NCI-H2081 (cell line): ENCODE measurements around the gene ABHD12.
"Not testable (repeated sequence)": the region's sequence is repeated elsewhere in the genome, so short reads cannot be mapped to it uniquely, and the experiment has no call there.

Experiments
- DNase-seq, 2 experiments: peaks; one replicate each; lab custom pipeline; 2025; lab: John Stamatoyannopoulos, UW

ABHD12 gene

DNA sequence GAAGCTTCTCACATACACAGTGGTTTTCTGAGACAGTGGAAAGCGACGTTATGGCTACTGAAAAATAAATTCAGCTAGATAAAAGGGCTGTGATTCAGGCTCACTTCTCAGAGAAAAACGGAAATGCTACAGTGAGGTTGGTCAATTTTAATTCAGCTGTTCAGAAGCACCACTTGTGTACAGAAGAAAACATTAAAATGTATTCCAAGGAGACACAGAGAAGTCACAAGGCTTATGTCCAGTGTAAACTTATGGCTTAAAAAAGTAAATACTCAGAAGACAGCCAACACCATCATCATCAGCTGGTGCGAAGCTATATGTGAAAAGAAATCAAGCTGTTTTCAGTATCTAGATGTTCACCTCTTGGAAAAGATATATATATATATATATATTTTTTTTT lies 68.6 kb downstream of the ABHD12 start:
- DNase-seq, result no peak

DNA sequence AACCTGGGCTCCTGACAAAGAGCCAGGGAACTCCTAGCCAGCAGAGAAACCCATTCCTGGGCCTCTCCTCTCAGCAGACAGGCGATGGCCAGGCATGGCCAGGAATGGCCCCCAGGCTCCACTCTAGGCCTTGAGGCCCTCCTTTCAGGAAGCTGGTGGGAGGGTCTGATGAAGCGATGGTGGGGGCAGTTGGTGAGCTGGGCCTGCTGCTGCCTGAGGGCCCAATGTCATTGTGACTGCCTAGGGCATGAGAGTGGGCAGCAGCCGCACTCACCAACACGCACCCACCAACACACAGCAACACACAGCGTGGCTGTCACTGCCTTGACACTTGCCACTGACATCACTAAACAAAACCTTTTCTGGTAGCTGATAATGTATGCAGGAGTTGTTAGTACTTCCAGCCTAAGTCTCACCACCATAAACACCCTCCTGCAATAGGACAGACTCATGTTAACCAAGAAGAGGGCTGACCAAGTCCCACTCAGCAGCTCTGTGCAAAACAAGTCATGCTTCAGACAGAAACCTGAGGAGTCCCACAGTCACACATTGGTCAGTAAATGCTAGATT lies 69.3 kb downstream of the ABHD12 start:
- DNase-seq, result no peak

DNA sequence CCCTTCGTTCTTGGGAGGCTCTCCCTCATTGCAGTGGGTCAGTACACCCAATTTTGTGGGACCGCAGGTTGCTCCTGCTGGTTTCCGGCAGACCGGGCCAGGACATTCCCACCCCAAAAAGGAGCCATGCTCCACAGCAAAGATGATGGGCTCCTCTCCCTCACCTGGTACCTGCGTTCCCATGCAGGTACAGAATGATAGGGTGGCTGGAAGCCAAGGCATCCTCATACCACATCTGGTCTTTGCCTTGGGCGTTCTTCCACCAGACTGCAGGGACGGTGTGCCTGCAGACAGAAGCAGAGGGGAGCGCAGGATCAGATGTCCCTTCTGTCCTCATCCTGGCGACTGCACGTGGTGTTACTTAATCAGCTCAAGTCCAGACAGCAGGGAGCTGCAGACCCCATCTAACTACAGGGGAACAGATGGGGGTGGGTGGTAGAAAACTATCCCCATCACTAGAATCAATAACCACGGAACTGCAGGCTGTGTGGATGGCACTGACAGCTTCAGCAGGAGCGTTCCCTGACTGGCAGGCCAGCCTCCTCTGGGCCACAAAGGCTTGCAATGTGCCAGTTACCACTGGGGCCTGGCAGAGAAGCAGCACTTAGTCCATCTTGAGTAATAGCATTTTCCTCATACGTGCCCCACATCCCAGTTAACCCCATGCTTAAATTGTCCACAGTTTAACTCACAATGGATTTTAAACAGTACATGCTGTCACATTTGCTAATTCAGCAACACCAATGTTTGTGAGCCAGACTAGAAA lies 70.4 kb downstream of the ABHD12 start:
- DNase-seq, result no peak

DNA sequence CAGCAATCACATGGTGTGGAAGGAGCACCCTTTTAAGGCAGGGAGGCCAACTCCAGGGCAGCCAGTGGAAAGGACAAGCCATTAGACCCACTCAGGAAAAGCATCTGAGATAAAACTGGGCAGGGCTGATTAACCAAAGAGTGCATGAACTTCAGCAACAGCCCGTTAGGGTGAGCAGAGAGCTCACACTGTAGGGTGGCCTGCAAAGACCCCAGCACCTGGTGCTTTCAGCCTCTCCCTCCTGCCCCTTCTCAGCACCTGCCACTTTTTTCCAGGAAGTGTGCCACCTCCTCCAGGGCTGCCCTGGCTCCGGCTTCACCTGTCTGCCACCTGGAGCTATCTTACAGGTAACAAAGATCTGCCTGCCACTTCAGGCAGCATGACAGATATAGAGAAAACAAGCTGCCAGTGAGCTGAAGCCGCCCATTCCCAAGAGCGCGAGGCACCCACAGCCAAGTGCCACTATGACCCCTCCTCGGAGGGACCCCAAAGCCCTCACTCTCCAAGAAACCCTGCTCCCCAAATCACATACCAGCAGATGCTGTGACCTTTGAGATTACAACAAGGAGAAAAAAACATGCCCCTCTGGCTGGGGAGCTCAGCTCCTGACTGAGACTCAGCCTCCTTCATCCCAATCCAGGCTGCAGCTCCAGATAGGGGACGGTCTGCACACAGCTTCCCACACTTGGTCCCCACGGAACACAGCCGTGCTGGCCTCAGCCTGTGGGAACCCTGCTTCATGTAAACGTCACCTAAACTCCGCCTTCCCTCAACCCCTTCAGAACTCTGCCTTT lies 71.2 kb downstream of the ABHD12 start:
- peak; percentile 31 to 75 for DNase-seq

DNA sequence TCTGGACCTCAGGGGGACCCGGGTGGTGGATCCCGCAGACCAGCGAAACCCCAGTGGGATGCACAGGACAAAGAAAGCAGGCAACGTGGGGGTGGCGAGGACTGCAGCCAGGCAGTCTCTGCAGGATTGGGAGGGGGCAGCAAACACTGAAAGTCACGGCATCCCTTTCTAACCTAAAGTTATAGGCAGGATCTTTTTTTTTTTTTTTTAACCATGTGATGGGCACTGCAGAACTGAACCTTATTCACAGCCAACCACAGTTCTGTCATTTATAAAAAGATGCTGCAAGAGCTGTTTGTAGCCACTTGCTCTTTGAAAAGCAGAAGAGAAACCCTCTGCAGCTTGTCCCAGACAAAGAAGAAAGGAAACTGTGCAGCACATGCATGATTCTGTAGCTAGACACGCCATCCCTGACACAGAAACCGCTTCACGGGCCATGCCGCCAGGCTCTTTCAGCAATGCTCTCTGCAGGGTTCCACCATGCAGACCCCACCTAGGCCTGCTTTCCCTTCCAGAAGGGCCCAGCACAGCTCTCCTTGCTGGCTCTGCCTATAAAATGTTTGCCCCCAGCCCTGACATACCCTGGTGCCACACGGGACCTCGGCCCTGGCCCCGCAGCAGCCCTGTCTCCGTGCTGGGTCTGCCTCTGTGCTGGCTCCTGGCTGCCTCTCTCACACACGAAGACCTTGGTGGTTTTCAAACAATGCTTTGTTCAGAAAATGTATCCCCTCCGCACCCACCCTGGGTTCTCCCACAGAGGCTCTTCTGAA lies 72.0 kb downstream of the ABHD12 start:
- DNase-seq, result no peak

DNA sequence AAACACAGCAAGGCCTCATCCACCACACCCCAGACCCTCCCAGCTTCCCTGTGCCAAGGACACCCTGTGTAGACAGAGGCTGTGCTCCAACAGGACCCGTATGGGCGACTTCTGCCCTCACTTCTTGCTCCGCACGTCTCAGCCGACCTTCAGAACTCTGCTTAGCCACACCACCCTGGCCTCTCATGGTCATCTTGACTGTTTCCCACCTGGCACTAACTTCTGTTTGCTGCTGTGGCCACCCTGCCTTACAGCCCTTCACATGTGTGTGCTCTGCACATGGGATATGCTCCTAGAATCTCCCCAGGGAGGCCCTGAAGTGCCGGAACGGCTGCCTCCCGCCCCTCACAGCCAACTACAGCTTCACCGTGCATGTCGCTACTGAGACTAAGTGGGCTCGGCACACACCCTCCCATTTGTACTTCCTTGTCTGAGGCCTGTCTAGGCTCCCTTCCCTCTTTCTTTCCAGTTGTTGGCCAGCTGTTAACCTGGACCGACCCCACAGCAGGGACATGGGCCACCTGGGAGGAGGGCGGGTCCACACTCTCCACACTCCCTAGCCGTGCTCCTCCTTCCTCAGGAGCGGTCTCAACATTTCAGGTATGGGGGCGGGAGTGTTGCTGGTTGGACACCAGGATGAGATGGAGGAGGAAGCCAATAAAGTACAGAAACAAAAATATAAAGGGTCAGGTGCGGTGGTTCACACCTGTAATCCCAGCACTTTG lies 73.1 kb downstream of the ABHD12 start:
- DNase-seq, result no peak

DNA sequence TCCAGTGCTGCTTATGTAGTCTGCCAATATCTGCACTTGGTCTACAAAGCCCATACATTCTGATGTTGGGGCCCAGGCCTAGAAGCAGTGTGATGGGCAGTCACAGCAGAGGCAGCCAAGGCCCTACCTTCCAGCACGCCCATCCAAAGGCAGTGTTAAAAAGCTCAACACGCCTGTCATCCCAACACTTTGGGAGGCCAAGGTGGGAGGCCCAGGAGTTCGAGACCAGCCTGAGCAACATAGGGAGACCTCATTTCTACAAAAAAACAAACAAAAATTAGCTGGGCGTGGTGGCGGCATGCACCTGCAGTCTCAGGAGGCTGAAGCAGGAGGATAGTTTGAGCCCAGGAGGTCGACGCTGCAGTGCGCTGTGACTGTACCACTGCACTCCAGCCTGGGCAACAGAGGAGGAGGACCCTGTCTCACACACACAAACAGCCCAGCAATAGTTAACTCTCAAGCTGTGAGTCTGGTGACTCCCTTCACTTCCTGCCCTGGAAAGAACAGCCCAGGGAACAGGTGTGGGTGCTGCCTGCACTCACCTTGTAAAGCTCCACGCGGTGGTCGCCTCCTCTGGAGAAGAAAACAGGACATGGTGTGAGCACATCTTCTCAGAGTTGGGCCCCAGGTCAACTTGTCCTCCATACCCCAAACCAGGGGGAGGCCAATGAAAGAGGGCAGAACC lies 74.0 kb downstream of the ABHD12 start:
- no peak for DNase-seq

DNA sequence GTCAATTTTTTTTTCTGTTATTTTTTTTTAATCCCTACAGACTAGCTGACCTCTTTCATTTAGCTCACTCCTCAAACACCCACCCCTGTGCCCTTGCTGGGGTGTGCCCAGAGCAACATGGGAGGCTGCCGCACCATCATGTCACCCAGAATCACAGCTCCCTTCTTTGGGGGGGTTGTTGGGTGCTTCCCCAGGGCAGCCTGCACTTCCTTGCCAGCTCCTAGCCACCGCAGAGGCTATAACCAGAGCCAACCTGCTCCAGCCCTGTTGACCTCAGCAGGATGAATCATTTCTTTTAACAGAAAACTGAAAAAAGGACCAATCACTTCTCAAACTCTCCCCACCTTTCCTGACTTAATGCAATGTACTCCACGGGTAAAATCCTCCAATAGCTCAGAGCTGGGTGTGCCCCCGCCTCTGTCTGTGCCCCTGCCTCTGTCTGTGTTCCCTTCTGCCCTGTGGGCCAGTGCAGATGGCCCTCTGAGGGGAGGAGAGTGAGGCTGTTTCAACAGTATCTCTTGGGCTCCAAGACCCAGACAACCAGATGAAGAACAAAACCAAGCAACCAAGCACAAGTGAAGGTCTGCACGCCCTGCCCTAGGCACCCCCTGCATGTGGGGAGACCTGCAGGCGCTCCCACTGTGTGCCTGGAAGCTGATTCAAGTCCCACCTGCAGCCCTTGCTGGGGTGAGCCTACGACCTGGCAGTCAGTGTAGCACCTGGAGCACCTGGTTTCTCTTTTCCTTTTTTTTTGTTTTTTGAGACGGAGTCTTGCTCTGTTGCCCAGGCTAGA lies 75.0 kb downstream of the ABHD12 start:
- DNase-seq, result no peak

DNA sequence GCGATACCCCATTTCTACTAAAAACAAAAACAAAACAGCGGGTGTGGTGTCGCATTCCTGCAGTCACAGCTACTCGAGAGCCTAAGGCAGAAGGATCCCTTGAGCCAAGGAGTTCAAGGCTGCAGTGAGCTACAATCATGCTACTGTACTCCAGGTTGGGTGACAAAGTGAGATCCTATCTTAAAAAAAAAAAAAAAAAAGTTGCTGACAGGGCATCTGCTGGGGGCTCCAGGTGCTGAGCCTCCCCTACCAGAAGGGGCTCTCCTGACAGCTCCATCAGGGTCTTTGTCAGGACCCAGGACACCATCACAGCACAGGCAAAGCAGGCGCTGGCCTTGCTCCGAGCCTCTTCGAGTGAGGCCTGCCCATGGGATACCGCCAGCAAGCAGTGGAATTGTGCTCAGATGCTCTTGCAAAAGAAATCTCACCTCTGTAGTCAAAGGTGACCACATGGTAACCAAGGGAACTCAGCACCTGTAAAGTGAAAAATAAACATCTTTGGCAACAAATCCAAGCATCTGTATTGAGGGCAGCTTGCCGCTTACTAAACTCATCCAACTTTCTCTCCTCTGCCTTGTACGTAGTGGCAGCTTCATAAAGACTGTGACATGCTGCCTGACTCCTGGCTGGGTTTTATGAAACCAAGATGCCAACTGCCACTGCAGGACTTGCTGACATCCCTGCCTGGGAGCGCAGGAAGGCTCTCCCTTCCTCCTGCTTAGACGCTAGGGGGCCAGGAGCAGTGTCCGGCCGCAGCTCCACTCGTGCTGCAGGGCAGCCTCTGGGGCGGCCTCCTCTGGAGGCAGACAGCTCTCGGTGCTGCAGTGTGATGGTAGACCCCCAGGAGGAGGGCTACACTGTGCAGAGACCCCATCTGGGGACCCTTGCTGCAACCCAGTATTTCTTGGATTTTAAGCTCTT lies 75.9 kb downstream of the ABHD12 start:
- no peak for DNase-seq

DNA sequence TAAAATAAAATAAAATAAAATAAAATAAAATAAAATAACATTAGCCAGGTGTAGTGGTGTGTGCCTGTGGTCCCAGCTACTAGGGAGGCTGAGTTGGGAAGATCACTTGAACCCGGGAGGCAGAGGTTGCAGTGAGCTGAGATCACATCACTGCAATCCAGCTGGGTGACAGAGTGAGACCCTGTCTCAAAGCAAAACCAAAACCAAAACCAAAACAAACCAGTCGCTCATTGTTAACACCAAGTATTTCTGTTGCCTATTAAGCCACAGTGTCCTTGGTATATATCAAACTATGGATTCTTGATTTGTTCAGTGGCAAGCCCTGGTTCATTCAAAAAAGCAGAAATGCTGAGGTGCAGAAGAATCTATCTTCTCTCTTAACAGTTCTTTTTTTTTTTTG lies 77.0 kb downstream of the ABHD12 start:
- DNase-seq, result no peak

DNA sequence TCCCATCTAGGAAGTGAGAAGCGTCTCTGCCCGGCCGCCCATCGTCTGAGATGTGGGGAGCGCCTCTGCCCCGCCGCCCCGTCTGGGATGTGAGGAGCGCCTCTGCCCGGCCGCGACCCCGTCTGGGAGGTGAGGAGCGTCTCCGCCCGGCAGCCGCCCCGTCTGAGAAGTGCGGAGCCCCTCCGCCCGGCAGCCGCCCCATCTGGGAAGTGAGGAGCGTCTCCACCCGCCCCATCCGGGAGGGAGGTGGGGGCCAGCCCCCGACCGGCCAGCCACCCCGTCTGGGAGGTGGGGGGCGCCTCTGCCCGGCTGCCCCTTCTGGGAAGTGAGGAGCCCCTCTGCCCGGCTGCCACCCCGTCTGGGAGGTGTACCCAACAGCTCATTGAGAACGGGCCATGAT lies 77.9 kb downstream of the ABHD12 start:
- DNase-seq, result not testable (repeated sequence)

DNA sequence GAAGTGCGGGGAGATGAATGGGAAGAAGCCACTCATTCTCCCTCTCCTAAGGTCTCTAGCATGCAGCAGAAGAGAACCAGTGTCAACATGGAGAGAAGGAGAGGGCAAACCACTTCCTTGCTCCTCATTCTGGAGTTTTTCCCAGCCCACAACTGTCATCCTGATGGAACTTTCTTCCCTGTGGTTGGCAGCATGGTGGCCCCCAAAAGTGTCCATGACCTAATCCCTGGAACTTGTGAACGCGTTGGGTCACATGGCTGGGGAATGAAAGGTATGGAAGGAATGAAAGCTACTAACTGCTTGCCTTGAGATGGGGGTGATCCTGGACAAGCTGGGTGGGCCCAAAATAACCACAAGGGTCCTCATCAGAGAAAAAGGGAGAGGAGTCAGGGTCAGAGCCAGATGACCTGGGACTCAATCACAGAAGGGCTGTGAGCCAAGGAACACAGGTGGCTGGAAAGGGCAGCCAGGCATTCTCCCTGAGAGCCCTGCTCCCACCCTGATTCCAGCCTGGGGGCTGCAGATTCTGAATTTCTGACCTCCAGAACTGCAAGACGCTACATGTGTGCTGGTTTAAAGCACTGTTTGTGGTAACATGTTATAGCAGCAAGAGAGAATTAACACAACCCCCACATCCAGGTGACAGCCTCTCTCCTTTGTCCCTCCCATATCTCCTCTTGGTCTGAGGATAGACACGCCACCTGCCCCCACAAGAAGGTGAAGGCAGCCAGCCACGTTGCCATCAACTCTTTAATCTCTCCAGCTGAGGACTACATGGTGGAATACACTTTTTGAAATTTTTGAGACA lies 79.5 kb downstream of the ABHD12 start:
- no peak for DNase-seq

DNA sequence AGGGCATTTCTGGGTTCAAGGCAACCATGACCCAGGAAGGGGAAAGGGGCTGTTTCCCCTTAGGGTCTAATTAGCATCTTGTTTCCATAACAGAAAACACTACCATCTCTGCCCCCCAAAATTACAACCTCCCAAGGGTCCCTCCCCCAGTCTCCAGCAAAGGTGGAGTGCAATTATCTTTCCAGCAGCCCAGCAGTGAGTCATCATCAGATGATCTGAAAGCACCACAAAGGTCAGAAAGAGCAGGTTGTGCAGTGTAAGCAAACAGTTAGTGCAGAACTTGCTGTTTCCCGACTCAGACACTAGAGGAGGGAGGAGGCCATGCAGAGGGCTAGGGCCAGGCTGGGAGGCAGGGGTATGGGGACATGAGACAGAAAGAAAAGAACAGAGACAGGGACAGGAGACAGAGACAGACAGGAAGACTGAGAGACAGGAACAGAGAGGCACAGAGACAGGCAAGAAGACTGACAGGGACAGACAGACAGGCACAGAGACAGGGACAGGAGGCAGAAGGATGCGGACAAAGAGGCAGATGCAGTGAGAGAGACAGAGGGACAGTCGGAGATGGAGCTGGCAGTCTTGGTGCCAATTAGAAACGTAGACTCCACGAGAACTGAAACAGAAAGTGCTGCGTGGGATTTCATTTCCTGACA lies 80.2 kb downstream of the ABHD12 start:
- peak; percentile 15 to 41 for DNase-seq

DNA sequence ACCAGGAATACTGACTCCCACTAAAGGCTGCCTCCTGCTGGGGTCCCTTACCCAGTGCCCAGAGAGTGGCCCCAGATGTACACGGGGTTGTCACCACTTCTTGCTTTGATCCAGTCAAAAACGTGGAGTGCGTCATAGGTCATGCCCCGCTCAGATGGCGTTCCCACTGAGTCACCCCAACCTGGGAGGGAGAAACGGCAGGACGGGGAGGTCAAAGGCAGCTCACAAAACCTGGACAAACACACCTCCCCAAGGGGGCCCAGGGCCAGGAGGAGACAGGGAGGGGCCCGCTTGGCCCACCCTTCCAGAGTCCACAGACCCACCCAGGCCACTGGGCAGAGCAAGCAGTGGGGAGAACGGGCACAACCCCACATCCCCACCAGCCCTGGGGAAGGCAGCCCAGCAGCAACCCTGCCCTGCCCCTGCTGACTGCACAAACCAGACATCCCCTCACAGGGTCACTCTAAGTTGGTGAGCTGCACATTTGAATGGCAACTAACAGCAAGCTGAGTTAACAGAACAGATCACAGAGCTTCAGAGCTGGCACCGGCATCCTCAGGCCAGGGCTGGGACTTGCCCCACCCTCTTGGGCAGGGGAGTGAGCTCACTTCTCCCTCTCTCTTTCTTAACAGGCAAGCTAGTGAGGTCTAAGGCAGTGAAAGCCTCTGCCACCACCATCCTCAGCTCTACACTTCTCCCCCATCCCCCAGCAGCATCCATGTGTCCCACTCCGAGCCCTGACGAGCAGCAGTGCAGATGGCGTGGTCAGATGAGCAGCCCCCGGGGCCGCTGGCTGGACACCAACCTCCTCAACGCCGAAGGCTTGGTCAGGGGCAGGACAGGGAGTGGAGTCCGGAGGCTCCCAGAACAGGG lies 81.0 kb downstream of the ABHD12 start:
- DNase-seq, result peak in 1 of 2 experiments; percentile 19

DNA sequence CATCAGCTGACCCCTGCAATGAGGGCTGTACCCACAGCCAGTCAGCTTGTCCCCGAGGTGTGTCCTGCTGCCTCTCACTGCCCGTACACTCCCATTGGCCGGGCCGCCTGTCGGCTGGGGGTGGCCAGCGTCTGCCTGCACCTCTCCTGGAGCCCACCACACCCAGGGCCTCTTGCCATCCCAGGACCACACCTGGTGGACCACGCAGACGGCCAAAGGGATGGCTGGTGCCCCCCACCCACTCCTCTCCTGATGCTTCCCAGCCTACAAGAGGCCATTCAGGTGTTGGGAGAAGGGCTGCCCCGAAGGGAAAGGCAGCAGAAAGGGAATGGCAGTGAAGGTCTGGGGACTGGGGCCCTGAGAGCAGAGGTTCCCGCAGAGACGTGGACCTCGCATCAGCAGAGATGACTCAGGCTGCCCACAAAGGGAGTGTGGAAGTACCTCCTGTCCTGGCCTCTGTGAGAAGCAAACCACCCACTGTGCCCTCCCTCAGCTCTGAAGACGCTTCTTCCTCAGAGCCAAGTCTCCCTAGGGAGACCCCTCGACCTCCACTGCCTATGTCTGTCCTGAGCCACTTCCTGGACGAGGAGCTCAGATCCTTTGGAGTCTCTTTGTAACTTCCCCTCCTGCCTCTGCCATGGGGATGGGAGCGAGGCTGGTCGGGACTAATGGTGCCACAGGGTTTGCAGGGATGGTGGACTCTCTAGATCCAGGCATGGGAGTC lies 81.8 kb downstream of the ABHD12 start:
- no peak for DNase-seq

DNA sequence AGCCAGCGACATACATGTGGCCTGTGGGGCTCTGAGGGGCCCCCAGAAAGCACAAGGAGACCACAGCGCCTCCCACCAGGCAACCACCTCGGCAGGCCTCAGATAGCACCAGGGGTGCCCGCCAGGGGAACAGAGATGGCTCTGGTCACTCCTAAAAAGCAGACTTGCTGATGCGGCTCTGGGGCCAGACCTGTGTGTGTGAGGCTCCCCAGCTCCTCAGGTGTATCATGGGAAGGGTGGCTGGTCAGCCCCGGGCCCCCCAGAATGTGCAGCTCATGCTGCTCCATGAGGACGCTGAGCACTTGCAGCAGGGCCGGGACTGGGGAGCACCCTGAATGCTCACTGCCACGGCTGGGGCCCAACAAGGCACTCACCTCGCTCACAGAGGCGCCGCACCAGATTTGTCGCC lies 82.5 kb downstream of the ABHD12 start:
- DNase-seq, result no peak
